ENCODE measurements around the gene DNM3. TPM values are rescaled to one million over a fixed set of nuclear protein-coding genes. Genes with fewer than 3 reads are reported as not detected.

The DNM3 gene
- total and polyA plus RNA-seq, 2 of the 8 experiments (the other 6 are each of a cell fraction or from before 2014, with no cell fraction given), result 2.0 to 8.5 TPM

DNA sequence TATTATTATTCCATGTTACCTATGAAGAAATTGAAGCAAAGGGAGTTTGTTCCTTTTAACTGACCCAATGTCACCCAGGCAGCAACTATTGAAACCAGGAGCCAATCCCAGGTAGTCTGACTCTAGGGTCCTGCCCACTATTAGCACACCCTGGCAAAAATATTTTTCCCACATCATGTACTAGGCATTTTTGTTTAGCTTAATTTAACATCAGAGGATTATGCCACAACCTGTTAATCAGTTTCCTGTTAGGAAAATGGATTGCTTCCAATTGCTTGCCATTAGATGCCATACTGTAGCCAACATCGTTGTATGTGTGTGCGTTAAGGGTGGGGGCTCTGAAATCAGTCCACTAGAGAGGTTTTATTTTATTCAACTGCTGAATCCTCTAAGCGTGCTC, 281.1 kb downstream of the DNM3 start:
- Histone ChIP-seq H2AK5ac (ENCODE audit: low read depth, low read length) (no peak overlapping the region), H2BK15ac (ENCODE audit: low read length) (no peak overlapping the region), H4K5ac (ENCODE audit: insufficient read length, low read depth, low read length) (no peak overlapping the region), H4K20me1 (replicated peaks in 1 of 2; ENCODE audit: control insufficient read depth in 1 of 2, insufficient read depth in 2 of 2, low read length in 2 of 2) (no peaks in the 10 kb centered on the region), H2BK120ac (replicated peaks; ENCODE audit: low read depth, low read length) (no peak overlapping the region), H3K23ac (ENCODE audit: insufficient read length) (no peak overlapping the region), H4K91ac (replicated peaks; ENCODE audit: insufficient read length, low read length) (no peak overlapping the region), H3K4me1 (replicated peaks in 1 of 4; ENCODE audit: control insufficient read depth in 3 of 4, insufficient read depth in 4 of 4, low read length in 3 of 4) (no peaks in the 10 kb centered on the region), H3K4me3 (ENCODE audit: extremely low read depth in 1 of 4, insufficient read depth in 2 of 4, low read depth in 3 of 4, low read length in 4 of 4) (no peak overlapping the region), H3K9ac (replicated peaks in 1 of 4; ENCODE audit: extremely low read depth in 1 of 4, low read depth in 3 of 4, low read length in 3 of 4) (no peak overlapping the region), H3K23me2 (ENCODE audit: low read depth, low read length) (no peaks in the 10 kb centered on the region), H2BK12ac (ENCODE audit: low read depth, low read length) (no peak overlapping the region), H3K36me3 (ENCODE audit: control insufficient read depth in 2 of 4, insufficient read depth in 4 of 4, low read length in 3 of 4) (no peaks in the 10 kb centered on the region), H2BK20ac (ENCODE audit: low read length) (no peak overlapping the region), H3K4me2 (ENCODE audit: insufficient read depth in 1 of 2, low read depth in 2 of 2, low read length in 2 of 2) (no peak overlapping the region), H3K79me1 (ENCODE audit: low read depth, low read length) (no peaks in the 10 kb centered on the region), H3K27ac (ENCODE audit: low read depth, low read length) (no peak overlapping the region), H2AFZ (ENCODE audit: low read length) (no peak overlapping the region), H3K79me2 (ENCODE audit: control insufficient read depth in 1 of 2, insufficient read depth in 2 of 2, low read length in 2 of 2) (no peaks in the 10 kb centered on the region), H3K18ac (ENCODE audit: extremely low read depth, low read length) (no peak overlapping the region), H4K8ac (ENCODE audit: extremely low read depth, insufficient read depth, low read length) (no peak overlapping the region), H3K56ac (replicated peaks; ENCODE audit: insufficient read length, low read depth, low read length) (no peak overlapping the region), H3K14ac (ENCODE audit: insufficient read length) (no peak overlapping the region), H3K9me3 (ENCODE audit: insufficient read depth in 2 of 2, low read depth in 1 of 2, low read length in 1 of 2) (no peaks in the 10 kb centered on the region), H3K27me3 (replicated peaks in 1 of 4; ENCODE audit: control insufficient read depth in 3 of 4, extremely low read depth in 1 of 4, insufficient read depth in 3 of 4, low read length in 3 of 4) (no peaks in the 10 kb centered on the region), H2BK5ac (ENCODE audit: low read depth, low read length) (no peak overlapping the region), H3K4ac (replicated peaks; ENCODE audit: insufficient read length, low read depth, low read length) (no peak overlapping the region)
- ChIA-PET CTCF (ENCODE audit: partially characterized antibody) (interaction anchor here (1.6 kb wide), 1 partner anchor 10 kb away, joined by 6 read pairs; no protein-coding TSS in a partner anchor), POLR2A (ENCODE audit: partially characterized antibody) (no interaction called here)
- TF ChIP-seq TEAD4 (IDR thresholded peaks at IDR 0.05; ENCODE audit: low read depth, low read length) (no peak), BRCA1 (IDR thresholded peaks at IDR 0.05; ENCODE audit: low read depth, low read length) (no peak)
- no peak for DNase-seq (ENCODE audit: low read depth in 1 of 2, low spot score in 2 of 2)
- WGBS, 2 experiments (ENCODE audit: extremely low coverage in 1 of 2, insufficient coverage in 1 of 2, insufficient read length in 1 of 2, insufficient replicate concordance in 2 of 2, low coverage in 1 of 2, low lambda C conversion rate in 2 of 2, missing lambda C conversion rate in 1 of 2), result 90% methylated on average over 3 of the region's 3 CpGs; no CpG with 5 or more reads in 1 of the 2 experiments
- no peak for FAIRE-seq

Data from H1 (cell line).